Keratinocyte (primary cell): Measurements from ENCODE around the gene BATF. TPM values are rescaled to one million over a fixed set of nuclear protein-coding genes. Genes with fewer than 3 reads are reported as not detected.

Experiments used
- DNase-seq: peaks from one replicate; pipeline ENCODE4 v3.0.0-alpha.2; 2011; ENCODE audit warnings: low read depth, missing footprints, low spot score
- FAIRE-seq: peaks from 2 replicates; lab custom pipeline; 2011; peaks lifted over from hg19 to GRCh38; lab: Jason Lieb, UNC
- H2AFZ ChIP-seq: 2 replicates; pipeline ENCODE4 v1.6.0; 2012; ENCODE audit warnings: low read length, control low read depth, inconsistent platforms; ENCODE audit not compliant: control insufficient read depth
- H3K27ac ChIP-seq: 2 replicates; pipeline ENCODE4 v1.5.1; 2011; ENCODE audit warnings: low read length; ENCODE audit not compliant: control insufficient read depth, insufficient read depth
- H3K27me3 ChIP-seq: 3 replicates; pipeline ENCODE4 v1.6.0; 2011; ENCODE audit warnings: low read length; ENCODE audit not compliant: control insufficient read depth, insufficient read depth; ENCODE audit errors: extremely low read depth
- H3K36me3 ChIP-seq, 2 experiments: 2 replicates in 1 of 2; 3 replicates in 1 of 2; pipeline ENCODE4 v1.5.1; 2011; ENCODE audit warnings: low read length in 2 of 2, mild to moderate bottlenecking in 1 of 2; ENCODE audit not compliant: control insufficient read depth in 2 of 2, insufficient read depth in 2 of 2; ENCODE audit errors: extremely low read depth in 1 of 2
- H3K4me1 ChIP-seq: 3 replicates; pipeline ENCODE4 v1.5.1; 2011; ENCODE audit warnings: low read length; ENCODE audit not compliant: control insufficient read depth, insufficient read depth; ENCODE audit errors: extremely low read depth
- H3K4me2 ChIP-seq: 3 replicates; pipeline ENCODE4 v1.6.0; 2011; ENCODE audit warnings: low read depth, low read length; ENCODE audit not compliant: control insufficient read depth, insufficient read depth; ENCODE audit errors: extremely low read depth
- H3K4me3 ChIP-seq, 3 experiments: fragments of 200-600 bp in 1 of 3; sonication (generic) in 1 of 3; 2 replicates in 2 of 3; 3 replicates in 1 of 3; pipeline ENCODE4 v1.5.1; 2011 to 2016; ENCODE audit warnings: low read length in 3 of 3, mild to moderate bottlenecking in 3 of 3, control low read depth in 2 of 3, inconsistent platforms in 1 of 3, low read depth in 1 of 3, mixed read lengths in 1 of 3, mixed run types in 1 of 3, moderate library complexity in 1 of 3; ENCODE audit not compliant: control insufficient read depth in 2 of 3, insufficient read depth in 2 of 3; ENCODE audit errors: extremely low read depth in 1 of 3
- H3K79me2 ChIP-seq: 2 replicates; pipeline ENCODE4 v1.6.0; 2012; ENCODE audit warnings: low read length; ENCODE audit not compliant: control insufficient read depth, insufficient read depth
- H3K9ac ChIP-seq: 3 replicates; pipeline ENCODE4 v1.6.0; 2011; ENCODE audit warnings: low read length; ENCODE audit not compliant: control insufficient read depth, insufficient read depth; ENCODE audit errors: extremely low read depth
- H3K9me1 ChIP-seq: 3 replicates; pipeline ENCODE4 v1.6.0; 2011; ENCODE audit warnings: low read length; ENCODE audit not compliant: control insufficient read depth, insufficient read depth; ENCODE audit errors: extremely low read depth
- H3K9me3 ChIP-seq: 2 replicates; pipeline ENCODE4 v1.5.1; 2012; ENCODE audit warnings: low read depth, low read length; ENCODE audit not compliant: control insufficient read depth
- H4K20me1 ChIP-seq: 3 replicates; pipeline ENCODE4 v1.6.0; 2011; ENCODE audit warnings: low read length; ENCODE audit not compliant: control insufficient read depth, insufficient read depth; ENCODE audit errors: extremely low read depth
- CTCF ChIP-seq, 3 experiments: IDR thresholded peaks in 1 of 3; conservative IDR thresholded peaks in 1 of 3; optimal IDR thresholded peaks in 1 of 3; 2 replicates in 2 of 3; 3 replicates in 1 of 3; pipeline versions ENCODE3 to v1.5.1; 2011; ENCODE audit warnings: low read length in 3 of 3, mild to moderate bottlenecking in 3 of 3, moderate library complexity in 2 of 3, control low read depth in 1 of 3, inconsistent platforms in 1 of 3; ENCODE audit not compliant: insufficient read depth in 2 of 3; ENCODE audit errors: extremely low read depth in 1 of 3
- EZH2 ChIP-seq: IDR thresholded peaks from one replicate; pipeline ENCODE4 v1.6.1; 2012; ENCODE audit warnings: inconsistent platforms, mild to moderate bottlenecking, low read length, moderate library complexity
- dilution Hi-C: fragments of 300-500 bp; cut with MboI; formaldehyde crosslinking; loops from one replicate; pipeline ENCODE4 v1.7.0; 2020; ENCODE audit warnings: low sequenced_read_pairs; ENCODE audit not compliant: extremely low pct_ligation_motif_present
- polyA plus RNA-seq, 5 experiments: library from polyadenylated mRNA; depleted of rRNA in 3 of 5; stranded (reverse) in 3 of 5; stranded (forward) in 1 of 5; unstranded in 1 of 5; fragments of >200 nt; gene quantifications; 1 replicate in 1 of 5; 2 replicates in 3 of 5; 3 replicates in 1 of 5; pipeline versions ENCODE4 v1.2.1 to v1.2.3, GENCODE V29; 2011 to 2012; ENCODE audit warnings: missing spikeins in 2 of 5, low read depth in 1 of 5, low replicate concordance in 1 of 5

The BATF gene
- polyA plus RNA-seq, 1 donor (not counting 4 experiments of a cell fraction or from before 2014, with no cell fraction given), result not detected

GRCh38 chr14:75496755-75497154 lies 25.5 kb upstream of the BATF start:
- no peak overlapping the region for H3K9ac ChIP-seq
- H3K27me3 ChIP-seq, result no peaks in the 10 kb centered on the region
- no peak overlapping the region for H3K27ac ChIP-seq
- dilution Hi-C loops, result no loop called here
- no peaks in the 10 kb centered on the region for H3K4me1 ChIP-seq
- no peaks in the 10 kb centered on the region for H3K9me1 ChIP-seq
- no peaks in the 10 kb centered on the region for H3K9me3 ChIP-seq
- H3K4me3 ChIP-seq, result no peak overlapping the region
- no peaks in the 10 kb centered on the region for H4K20me1 ChIP-seq
- no peak overlapping the region for H2AFZ ChIP-seq
- no peaks in the 10 kb centered on the region for H3K79me2 ChIP-seq
- FAIRE-seq (no peak), DNase-seq (no peak)
- no peaks in the 10 kb centered on the region for H3K36me3 ChIP-seq
- H3K4me2 ChIP-seq, result no peak overlapping the region
- TF ChIP-seq EZH2 (no peak), CTCF (optimal IDR thresholded peaks at IDR 0.05 in 1 of 3, IDR thresholded peaks at IDR 0.05 in 1 of 3, conservative IDR thresholded peaks at IDR 0.05 in 1 of 3; ENCODE audit: extremely low read depth in 1 of 3, insufficient read depth in 2 of 3, low read length in 3 of 3) (no peak)

DNA sequence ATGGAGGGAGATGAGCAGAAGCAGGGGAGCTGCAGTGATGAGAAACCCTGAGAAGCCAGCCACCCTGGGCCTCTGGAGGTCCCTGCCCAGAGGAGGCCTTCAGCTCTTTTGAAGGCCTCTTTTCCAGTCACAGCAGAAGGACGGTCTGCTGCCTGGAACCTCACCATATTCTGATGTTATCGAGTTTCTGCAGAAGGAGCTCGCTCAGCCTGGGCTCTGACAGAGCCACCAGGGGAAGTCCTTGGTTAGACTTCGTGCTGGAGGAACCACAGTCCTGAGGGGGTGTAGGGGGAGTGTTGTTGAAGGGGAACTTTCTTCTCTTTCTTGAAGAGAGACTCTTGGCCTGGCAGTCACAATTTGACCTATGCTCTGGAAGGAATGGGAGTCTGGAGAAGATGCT lies 25.1 kb upstream of the BATF start:
- no peaks in the 10 kb centered on the region for H3K9me3 ChIP-seq
- H3K4me2 ChIP-seq, result no peak overlapping the region
- H3K27me3 ChIP-seq, result no peaks in the 10 kb centered on the region
- no peaks in the 10 kb centered on the region for H3K36me3 ChIP-seq
- no peaks in the 10 kb centered on the region for H3K79me2 ChIP-seq
- no peak overlapping the region for H3K4me3 ChIP-seq
- FAIRE-seq, result no peak
- H4K20me1 ChIP-seq, result no peaks in the 10 kb centered on the region
- H3K27ac ChIP-seq, result no peak overlapping the region
- H3K4me1 ChIP-seq, result no peaks in the 10 kb centered on the region
- H3K9ac ChIP-seq, result no peak overlapping the region
- dilution Hi-C loops, result no loop called here
- H3K9me1 ChIP-seq, result no peaks in the 10 kb centered on the region
- TF ChIP-seq CTCF (optimal IDR thresholded peaks at IDR 0.05 in 1 of 3, IDR thresholded peaks at IDR 0.05 in 1 of 3, conservative IDR thresholded peaks at IDR 0.05 in 1 of 3; ENCODE audit: extremely low read depth in 1 of 3, insufficient read depth in 2 of 3, low read length in 3 of 3) (no peak), EZH2 (no peak)
- H2AFZ ChIP-seq, result no peak overlapping the region
- no peak for DNase-seq
